Stimulated activated CD4-positive, alpha-beta T cell treated with anti-CD3 and anti-CD28 coated beads, Interleukin-1b, Interleukin-23, amount 100 ng/mL, for 48 hours (primary cell): ENCODE data around the gene PRM3.
A peak's percentile ranks its signal among the peaks of the same experiment; 100 is the strongest.

Experiments
- DNase-seq: peaks from one replicate; pipeline ENCODE4 v3.0.0-alpha.2; 2020

The PRM3 gene

DNA sequence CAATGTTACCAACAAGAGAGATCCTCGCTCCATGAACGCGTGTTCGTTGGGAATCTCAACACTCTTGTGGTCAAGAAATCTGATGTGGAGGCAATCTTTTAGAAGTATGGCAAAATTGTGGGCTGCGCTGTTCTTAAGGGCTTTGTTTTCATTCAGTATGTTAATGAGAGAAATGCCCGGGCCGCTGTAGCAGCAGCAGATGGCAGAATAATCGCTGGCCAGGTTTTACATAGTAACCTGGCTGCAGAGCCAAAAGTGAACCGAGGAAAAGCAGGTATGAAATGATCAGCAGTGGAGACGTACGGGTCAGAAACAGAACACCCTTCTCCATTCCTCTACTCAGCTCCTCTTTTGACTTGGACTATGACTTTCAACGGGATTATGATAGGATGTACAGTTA lies 30.8 kb downstream of the PRM3 start:
- DNase-seq, result no peak

DNA sequence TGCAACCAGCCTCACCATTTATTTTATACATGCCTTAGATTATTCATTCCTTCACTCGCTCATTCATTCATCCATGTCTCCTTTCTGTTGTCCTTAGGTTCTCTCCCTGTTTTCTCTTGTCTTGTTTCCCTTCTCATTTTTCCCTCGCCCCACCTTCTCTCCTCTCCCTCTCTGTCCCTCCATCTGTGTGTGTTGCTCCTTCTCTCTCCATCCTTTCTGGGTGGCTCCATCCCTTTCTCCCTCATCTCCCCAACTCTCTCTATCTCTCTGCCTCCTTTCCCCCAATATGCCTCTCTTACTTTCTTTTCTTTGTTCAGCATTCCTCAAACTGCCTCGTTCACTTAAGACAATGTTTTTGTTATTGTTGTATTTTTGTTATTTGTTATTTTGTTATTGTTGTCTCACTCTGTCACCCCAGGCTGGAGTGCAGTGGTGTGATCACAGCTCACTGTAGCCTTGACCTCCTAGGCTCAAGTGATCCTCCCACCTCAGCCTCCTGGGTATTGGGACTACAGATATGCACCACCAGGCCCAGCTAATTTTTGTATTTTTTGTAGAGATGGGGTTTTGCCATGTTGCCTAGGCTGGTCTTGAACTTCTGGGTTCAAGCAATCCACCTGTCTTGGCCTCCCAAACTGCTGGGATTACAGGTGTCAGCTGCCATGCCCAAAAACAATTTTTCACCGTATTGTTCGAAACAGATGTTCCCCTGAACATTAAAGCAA lies 31.8 kb downstream of the PRM3 start:
- DNase-seq, result no peak

DNA sequence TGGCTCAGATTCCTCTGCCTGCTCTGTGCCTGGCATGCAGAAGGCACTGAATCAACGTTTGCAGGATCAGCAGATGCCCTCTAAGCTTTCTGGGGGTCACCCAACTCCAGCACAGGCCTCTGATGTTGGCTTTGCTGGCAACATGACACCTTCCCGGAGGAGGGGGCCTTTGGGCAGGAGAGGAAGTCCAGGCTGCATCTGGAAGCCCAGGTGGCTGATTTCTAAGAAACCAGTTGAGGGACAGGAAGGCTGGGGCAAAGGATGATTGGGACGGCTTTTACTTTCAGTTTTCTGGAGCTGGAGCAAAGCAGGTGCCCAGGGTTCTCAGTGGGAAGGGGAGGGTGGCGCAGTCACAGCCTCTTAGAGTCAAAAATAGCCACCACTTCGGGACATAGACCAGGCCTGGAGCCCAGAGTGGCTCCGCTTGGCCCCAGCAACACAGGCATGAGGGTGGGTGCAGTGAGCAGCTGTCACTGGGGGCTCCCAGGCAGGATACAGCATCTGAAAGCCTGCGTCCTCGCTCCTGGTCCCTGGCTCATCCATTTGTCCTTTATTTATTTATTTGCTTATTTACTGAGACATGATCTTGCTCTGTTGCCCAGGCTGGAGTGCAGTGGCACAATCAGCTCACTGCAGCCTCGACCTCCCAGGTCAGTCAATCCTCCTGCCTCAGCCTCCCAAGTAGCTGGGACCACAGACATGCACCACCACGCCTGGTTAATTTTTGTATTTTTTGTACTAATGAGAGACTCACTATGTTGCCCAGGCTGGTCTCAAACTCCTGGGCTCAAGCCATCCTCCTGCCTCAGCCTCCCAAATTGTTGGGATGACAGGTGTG lies 32.6 kb downstream of the PRM3 start:
- no peak for DNase-seq

DNA sequence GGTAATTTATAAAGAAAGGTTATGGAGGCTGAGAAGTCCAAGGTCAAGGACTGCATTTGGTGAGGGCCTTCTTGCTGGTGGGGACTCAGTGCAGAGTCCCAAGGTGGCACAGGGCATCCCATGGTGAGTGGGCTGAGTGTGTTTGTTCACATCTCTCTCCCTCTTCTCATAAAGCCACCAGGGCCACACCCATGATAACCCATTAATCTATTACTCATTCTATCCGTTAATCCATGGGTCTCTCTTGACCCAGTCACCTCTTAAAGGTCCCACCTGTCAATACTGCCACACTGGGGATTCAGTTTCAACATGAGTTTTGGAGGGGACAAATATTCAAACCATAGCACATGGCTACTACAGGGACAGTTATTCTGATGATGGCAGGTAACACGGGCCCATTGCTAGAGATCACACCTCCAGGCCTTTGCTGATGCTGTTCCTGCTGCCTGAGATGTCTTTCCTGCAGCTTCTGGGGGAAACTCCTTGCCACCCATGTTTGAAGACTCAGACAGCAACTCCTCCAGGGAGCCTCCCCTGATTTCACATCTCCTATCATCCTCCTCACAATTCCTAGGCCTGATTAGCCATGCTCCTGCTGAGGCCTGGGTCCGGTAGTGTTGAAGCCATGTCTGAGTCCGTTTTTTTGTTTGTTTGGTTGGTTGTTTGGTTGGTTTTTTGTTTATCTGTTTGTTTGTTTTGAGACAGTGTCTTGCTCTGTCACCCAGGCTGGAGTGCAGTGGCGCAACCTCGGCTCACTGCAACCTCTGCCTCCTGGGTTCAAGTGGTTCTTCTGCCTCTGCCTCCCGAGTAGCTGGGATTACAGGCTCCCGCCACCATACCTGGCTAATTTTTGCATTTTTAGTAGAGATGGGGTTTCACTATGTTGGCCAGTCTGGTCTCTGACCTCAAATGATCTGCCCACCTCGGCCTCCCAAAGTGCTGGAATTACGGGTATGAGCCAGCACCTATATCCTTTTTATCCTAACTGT lies 33.5 kb downstream of the PRM3 start:
- no peak for DNase-seq

DNA sequence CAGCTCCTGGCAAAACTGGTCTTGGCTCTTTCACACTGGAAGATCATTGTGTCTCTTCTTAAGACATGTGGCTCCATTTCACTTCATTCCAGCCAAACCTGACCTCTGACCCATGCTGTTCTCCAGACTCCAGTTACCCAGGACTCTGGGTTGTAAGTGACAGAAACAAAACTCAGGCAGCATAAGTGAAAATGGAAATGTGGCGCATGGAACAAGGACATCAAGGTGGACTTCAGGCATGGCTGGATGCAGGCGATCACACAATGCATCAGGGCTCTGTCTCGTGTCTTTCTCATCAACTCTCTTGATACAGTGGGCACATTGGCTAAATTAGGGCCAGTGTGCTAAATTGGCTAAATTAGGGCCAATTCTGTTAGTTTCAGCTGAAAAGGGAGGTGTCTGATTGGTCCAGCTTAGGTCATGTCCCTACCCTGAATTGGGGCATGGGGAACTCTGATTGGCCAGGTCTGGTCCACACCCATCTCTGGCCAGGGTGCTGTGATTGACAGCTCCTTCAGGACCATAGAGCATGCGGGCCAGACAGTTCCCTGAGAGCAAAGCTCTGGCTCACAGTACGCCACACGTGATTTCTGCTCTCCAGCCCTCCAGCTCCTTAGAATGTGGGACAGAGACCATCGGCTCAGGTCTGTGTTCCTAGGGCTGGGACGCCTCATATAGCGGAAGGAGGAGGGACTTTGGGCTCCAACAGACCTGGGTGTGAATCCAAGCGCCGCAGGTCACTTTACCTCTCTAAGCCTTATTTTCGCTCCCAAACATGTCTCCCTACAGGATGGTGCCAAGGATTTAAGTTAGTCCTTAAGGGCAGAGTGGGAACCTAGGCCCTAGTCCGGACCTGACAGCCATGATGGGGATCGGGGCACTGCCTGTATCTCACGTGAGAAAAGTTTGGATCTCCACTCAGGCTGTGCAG lies 34.9 kb downstream of the PRM3 start:
- no peak for DNase-seq

DNA sequence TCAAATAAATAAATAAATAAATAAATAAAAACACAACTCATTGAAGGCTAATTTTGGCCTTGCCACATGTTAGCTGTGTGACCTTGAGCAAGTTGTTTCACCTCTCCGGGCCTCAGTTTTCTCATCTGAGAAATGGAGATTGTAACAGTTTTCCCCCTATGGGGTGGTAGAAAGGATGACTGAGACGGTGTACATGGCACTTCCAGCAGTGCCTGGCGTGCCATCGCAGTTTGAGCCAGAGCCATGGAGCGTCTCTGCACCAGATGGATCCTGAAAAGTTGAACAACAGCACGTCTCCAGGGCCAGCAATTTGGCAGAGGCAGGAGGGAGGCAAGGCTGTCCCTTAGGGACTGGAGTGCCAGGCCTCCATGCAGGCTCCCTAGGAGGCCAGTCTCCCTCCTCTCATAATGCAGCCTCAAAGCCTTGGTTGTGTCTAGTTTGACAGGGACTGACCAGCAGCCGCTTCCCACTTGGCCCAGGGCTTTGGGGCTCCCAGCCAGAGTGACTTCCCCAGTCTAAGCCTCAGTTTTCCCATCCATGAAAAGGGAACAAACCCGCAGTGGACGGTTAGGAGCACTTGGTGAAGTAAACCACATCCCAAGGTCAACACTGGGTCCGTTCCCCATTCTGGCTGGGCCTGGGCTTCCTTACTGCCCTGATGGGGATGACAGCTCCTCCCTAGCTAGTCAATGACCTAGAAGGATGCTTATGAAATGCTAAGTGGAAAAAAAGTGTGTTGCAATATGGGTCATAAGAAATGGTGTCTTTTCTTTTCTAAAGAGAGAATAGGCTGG lies 36.8 kb downstream of the PRM3 start:
- no peak for DNase-seq

DNA sequence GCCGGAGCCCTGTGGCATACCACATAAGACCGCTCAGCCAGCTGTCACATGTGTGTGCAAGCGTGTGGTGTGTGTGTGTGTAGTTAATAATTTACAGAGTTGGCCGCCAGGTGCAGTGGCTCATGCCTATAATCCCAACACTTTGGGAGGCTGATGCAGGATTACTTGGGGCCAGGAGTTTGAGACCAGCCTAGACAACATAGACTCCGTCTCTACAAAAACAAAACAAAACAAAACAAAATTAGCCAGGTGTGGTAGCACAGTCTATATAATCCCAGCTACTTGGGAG lies 37.8 kb downstream of the PRM3 start:
- DNase-seq, result no peak

DNA sequence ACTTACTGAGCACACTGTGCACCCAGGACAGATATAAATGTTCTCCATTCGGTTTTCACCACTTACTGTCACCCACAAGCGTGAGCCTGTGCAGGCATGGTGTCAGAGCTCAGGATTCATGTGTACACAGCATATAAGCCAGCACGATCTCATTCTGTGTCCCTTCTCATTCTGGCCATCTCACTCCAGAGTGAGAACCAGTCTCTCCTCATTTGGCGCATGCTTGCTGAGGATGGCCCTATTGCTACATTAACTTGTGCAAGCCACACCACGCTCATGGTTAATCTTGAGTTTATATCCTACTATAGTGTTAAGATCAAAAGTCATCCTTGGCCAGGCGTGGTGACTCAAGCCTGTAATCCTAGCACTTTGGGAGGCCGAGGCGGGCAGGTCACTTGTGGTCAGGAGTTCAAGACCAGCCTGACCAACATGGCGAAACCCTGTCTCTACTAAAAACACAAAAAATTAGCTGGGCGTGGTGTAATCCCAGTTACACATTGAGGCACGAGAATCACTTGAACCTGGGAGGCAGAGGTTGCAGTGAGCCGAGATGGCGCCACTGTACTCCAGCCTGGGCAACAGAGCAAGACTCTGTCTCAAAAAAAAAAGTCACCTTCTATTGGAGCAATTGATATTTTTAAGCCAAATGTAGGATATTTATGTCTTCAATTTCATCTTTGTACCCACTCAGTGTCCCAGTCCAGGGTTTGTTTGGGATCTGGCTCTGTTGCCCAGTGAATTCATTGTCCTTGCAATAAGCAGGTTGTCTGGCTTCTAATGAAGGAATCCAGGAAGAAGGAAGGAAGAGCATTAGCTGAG lies 38.3 kb downstream of the PRM3 start:
- no peak for DNase-seq

DNA sequence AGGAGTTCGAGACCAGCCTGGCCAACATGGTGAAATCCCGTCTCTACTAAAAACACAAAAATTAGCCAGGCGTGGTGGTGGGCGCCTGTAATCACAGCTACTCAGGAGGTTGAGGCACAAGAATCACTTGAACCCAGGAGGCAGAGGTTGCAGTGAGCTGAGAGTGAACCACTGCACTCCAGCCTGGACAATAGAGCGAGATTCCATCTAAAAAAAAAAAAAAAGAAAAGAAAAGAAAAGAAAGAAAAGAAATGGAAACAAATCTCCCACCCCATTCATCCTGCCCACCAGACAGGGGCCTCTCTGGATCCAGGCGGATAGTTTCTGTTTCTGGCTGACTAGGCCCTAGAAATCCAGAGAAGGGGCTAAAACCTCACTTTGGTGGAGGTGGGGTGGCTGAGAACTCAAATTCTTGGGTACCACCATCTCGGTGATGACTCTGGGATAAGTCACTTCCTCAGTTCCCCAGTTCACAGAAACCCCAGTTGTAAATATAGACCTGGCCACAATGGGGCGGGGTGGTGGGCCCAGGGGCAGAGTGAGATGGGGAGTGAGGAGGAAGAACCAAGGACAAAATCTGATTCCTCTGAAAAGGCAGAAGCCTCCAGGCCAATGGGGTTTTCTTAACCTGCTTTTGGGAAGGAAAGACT lies 39.6 kb downstream of the PRM3 start:
- peak; percentile 90 for DNase-seq

DNA sequence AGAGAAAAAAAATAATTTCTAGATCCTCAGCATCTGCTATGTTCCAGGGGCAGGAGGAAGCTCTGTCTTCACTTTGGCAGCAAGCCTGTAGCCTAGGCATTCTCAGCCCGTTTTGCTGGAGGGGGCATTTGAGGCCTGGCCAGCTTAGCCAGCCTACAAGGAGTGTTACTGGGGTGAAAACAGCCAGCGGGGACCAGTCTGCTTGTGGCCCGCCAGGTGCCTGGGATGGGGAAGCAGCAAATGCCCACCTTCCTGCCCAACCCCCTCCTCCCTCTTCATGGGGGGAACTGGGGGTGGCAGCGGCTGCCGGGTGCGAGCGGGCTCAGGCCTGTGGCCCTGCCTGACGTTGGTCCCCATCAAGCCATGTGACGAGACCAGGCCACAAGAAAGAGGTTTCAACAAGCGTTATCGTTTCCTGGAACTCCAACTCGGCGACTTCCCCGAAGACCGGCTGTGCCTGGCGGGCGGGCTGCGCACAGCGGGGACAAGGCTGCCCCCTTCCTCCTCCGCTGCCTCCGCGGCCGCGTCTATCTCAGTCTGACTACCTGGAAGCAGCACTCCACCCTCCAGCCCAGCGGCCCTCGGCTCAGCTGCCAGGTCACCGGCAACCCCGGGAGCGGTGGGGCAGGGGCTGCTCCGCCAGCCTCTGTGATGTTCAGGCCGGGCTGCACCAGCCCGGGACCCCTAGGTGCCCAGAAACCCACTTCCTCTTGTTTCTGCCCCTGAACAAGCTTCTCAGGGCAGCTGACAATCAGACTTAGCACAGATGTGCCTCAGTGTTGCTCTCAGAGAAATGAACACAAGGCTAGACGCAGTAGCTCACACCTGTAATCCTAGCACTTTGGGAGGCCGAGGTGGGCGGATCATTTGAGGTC lies 40.3 kb downstream of the PRM3 start:
- DNase-seq, result peak; percentile 95

DNA sequence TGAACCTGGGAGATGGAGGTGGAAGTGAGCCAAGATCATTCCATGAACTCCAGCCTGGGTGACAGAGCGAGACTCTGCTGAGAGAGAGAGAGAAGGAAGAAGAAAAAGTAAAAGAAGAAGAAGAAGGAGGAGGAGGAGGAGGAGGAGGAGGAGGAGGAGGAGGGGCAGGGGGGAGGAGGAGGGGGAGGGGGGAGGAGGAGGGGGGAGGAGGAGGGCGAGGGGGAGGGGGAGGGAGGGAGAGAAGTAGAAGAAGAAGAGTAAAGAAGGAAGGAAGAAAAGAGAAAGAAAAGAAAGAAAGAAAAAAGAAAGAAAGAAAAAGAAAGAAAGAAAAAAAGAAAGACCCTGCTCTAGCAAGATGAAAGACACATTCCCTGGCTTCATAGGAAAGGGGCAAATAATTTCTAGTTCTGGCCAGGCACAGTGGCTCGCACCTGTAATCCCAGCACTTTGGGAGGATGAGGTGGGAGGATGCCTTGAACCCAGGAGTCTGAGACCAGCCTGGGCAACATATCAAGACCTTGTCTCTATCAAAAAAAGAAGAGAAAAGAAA lies 41.1 kb downstream of the PRM3 start:
- DNase-seq, result no peak

DNA sequence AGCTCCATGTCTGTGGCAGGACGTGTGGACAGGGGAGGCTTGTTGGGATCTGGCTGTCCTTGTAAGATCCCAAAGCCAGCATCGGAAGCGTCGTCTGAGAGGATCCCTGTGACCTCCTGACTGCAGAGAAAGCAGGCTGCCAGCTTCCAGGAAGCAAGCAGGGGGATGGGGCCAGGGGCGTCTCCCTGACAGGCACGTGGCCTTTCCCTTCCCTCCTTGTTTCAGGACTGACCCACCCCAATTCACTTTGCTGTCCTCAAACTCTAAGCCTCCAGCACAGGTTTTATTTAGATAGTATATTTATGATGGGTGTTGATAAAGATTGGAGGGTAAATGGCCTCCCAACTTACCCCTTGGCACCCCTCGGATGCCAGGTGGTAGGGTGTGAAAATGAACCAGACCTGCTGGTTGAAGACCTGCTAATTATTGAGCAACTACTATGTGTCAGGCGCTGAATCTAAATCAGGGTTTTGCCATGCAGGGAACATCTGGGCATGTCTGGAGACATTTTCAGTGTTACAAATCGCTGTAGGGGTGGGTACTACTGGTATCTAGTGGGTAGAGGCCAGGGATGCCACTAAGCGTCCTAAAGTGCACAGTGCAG lies 42.0 kb downstream of the PRM3 start:
- DNase-seq, result no peak

DNA sequence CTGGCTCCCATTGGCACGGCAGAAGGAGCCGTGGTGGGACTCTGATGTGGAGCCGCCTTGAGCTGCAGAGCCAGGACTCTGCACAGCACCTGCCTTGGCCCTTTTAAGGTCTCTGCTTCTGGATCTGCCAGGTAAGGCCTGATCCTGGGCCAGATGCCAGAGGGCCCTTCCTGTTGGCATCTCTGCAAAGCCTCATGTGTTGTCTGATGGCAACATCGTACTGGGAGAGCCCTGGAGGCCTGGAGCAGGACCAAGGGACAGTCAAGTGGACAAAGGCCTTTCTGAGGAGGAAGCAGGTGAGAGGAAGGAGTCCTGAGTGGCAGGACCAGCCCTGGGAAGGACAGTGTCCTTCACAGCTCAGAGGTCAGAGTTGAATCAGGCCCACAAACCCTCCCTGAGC lies 43.5 kb downstream of the PRM3 start:
- no peak for DNase-seq

DNA sequence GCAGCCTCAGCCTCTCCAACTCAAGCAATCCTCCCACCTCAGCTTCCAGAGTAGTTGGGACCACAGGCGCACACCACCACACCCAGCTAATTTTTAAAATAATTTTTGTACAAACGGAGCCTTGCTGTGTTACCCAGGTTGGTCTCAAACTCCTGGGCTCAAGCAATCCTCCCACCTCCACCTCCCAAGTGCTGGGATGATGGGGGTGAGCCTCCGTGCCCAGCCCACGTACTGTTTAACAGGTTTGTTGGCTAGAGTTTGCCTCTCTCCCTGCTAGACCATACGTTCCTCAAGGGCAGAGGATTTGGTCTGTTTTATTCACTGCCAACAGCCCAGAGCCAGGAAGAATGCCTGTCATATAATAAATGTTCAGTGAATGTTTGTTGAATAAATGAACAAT lies 44.0 kb downstream of the PRM3 start:
- no peak for DNase-seq

DNA sequence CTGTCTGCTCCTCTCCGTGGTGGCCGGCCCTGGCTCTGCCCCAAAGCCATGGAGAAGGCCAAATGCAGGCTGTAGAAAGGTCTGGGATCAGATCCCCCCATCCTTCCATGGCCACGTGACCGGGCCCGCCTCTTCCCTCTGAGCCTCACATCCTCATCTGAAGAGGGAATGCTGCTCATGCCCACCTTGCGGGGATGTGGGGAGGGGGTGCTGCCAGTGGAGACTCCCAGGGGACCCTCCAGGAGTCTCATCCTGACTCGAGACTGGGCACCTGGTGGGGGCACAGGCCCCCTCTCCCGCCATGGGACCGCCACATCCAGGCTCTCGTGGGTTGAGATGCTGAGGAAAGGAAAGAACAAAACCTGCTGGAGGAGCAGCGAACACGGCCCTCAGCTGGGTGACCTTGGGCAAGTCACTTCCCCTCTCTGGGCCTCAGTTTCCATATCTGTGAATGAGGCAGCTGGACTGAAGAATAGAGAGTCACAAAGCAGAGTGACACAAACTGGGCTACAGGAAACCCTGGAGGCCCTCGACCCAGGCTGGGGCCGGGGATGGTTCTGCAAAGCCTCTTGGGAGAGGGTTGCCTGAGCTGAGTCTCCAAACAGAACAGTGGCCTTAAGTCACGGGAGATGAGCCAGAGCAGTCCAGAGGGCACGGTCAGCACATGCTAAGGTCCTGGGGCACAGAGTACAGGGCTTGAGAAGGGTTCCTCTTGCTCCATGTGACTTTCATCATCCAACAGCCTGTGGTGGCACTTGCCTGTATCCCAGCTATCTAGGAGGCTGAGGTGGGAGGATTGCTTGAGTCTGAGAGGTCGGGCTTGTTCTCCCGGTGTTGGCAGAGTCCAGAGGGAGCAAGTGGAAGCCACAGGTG lies 47.5 kb downstream of the PRM3 start:
- no peak for DNase-seq

DNA sequence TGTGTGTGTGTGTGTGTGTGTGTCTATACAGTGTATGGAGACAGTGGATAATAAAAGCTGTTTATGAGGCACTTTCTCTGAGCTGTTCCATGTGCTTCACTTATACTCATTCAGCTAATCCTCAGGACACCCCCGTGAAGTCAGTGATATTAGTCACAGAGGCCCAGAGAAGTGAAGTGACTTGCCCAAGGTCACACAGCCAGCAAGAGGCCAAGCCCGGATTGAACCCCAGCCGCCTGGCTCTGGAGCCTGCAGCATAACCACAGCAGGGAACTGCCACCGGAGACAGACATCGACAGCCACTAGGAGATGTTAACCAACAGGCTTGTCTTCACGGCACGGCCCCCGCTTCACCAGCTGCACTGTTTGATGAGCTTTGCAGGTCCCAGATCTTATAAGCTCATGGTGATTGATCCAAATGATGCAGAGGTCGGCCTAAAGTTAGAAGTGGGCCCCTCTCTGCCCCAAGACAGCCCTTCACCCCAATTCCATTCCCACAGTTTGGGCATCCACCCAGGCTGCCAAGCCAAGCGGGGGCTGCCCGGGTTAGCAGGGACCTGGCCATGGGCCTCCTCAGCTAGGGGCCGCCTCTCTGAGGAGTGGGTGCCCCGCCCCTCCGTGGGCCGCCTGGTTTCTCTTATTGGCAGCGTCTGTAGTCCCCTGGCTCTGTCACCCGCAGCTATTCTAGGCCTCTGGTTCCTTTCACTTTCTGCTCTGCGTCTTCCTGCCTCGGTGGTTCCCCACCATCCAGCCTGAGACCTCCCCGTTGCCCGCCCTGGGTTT lies 48.3 kb downstream of the PRM3 start:
- peak; percentile 93 for DNase-seq
